H9 (cell line): Measurements from ENCODE around the gene ZNF446. TPM values are rescaled to one million over a fixed set of nuclear protein-coding genes. Genes with fewer than 3 reads are reported as not detected.

Experiments used
- DNase-seq: peaks from one replicate; pipeline ENCODE4 v3.0.0-alpha.2; 2017
- H2AFZ ChIP-seq: one replicate; pipeline ENCODE4 v1.6.1; 2013; ENCODE audit warnings: mild to moderate bottlenecking, low read length, control low read depth, moderate library complexity
- H2AK5ac ChIP-seq: 2 replicates; pipeline ENCODE4 v1.6.1; 2013; ENCODE audit warnings: low read length, control low read depth, mixed read lengths; ENCODE audit not compliant: insufficient read length
- H2BK120ac ChIP-seq: one replicate; pipeline ENCODE4 v1.6.1; 2013; ENCODE audit warnings: low read depth, mild to moderate bottlenecking, low read length, control low read depth, inconsistent platforms; ENCODE audit not compliant: poor library complexity, severe bottlenecking
- H2BK12ac ChIP-seq: 2 replicates; pipeline ENCODE4 v1.6.1; 2013; ENCODE audit warnings: low read length, control low read depth, mixed read lengths, low read depth; ENCODE audit not compliant: insufficient read length
- H2BK15ac ChIP-seq: 2 replicates; pipeline ENCODE4 v1.6.1; 2013; ENCODE audit warnings: low read depth, low read length, control low read depth
- H2BK20ac ChIP-seq: one replicate; pipeline ENCODE4 v1.6.1; 2013; ENCODE audit warnings: low read depth, mild to moderate bottlenecking, low read length, control low read depth, inconsistent platforms; ENCODE audit not compliant: poor library complexity, severe bottlenecking
- H2BK5ac ChIP-seq: 2 replicates; pipeline ENCODE4 v1.6.1; 2013; ENCODE audit warnings: low read length, control low read depth, mixed read lengths; ENCODE audit not compliant: insufficient read length
- H3K14ac ChIP-seq: 2 replicates; pipeline ENCODE4 v1.6.1; 2013; ENCODE audit warnings: low read length, control low read depth; ENCODE audit not compliant: insufficient read depth
- H3K18ac ChIP-seq: 2 replicates; pipeline ENCODE4 v1.6.1; 2013; ENCODE audit warnings: low read depth, mild to moderate bottlenecking, mixed read lengths, low read length, control low read depth; ENCODE audit not compliant: insufficient read length
- H3K23ac ChIP-seq: 2 replicates; pipeline ENCODE4 v1.6.1; 2013; ENCODE audit warnings: low read length, control low read depth, mixed read lengths, low read depth; ENCODE audit not compliant: insufficient read length
- H3K23me2 ChIP-seq: 2 replicates; pipeline ENCODE4 v1.6.1; 2013; ENCODE audit warnings: low read depth, mild to moderate bottlenecking, mixed read lengths, low read length, control low read depth; ENCODE audit not compliant: insufficient read length, poor library complexity, severe bottlenecking
- H3K27ac ChIP-seq: 2 replicates; pipeline ENCODE4 v1.5.1; 2013; ENCODE audit warnings: low read length, control low read depth, mixed read lengths, low read depth; ENCODE audit not compliant: insufficient read length
- H3K27me3 ChIP-seq: 2 replicates; pipeline ENCODE4 v1.6.1; 2013; ENCODE audit warnings: low read length, control low read depth, inconsistent platforms; ENCODE audit not compliant: insufficient read depth
- H3K4ac ChIP-seq: 2 replicates; pipeline ENCODE4 v1.6.1; 2013; ENCODE audit warnings: low read depth, mild to moderate bottlenecking, control low read depth, inconsistent platforms, low read length, moderate library complexity
- H3K4me1 ChIP-seq: 2 replicates; pipeline ENCODE4 v1.6.1; 2013; ENCODE audit warnings: low read length, control low read depth, inconsistent platforms; ENCODE audit not compliant: insufficient read depth
- H3K4me2 ChIP-seq: 2 replicates; pipeline ENCODE4 v1.6.1; 2013; ENCODE audit warnings: low read length, control low read depth, mixed read lengths; ENCODE audit not compliant: insufficient read length, insufficient read depth
- H3K56ac ChIP-seq: 2 replicates; pipeline ENCODE4 v1.6.1; 2013; ENCODE audit warnings: low read depth, mild to moderate bottlenecking, mixed read lengths, low read length, control low read depth; ENCODE audit not compliant: insufficient read length
- H3K79me1 ChIP-seq: 2 replicates; pipeline ENCODE4 v1.6.1; 2013; ENCODE audit warnings: low read depth, mild to moderate bottlenecking, moderate library complexity, low read length, control low read depth, inconsistent platforms; ENCODE audit not compliant: insufficient read depth, poor library complexity, severe bottlenecking
- H3K79me2 ChIP-seq: 2 replicates; pipeline ENCODE4 v1.6.1; 2013; ENCODE audit warnings: low read length, control low read depth, inconsistent platforms; ENCODE audit not compliant: insufficient read depth
- H3K9ac ChIP-seq: 2 replicates; pipeline ENCODE4 v1.6.1; 2013; ENCODE audit warnings: low read length, control low read depth, mixed read lengths; ENCODE audit not compliant: insufficient read length; ENCODE audit errors: extremely low read depth
- H3K9me3 ChIP-seq: one replicate; pipeline ENCODE4 v1.6.1; 2013; ENCODE audit warnings: low read depth, low read length, inconsistent platforms; ENCODE audit not compliant: control insufficient read depth
- H3T11ph ChIP-seq: one replicate; pipeline ENCODE4 v1.6.1; 2013; ENCODE audit warnings: mild to moderate bottlenecking, low read length, control low read depth, inconsistent platforms
- H4K20me1 ChIP-seq: one replicate; pipeline ENCODE4 v1.6.1; 2013; ENCODE audit not compliant: control insufficient read depth, insufficient read length, insufficient read depth
- H4K5ac ChIP-seq: 2 replicates; pipeline ENCODE4 v1.6.1; 2013; ENCODE audit warnings: low read depth, mild to moderate bottlenecking, mixed read lengths, low read length, control low read depth; ENCODE audit not compliant: insufficient read length
- H4K8ac ChIP-seq: replicated peaks from 2 replicates; pipeline ENCODE4 v1.6.1; 2013; ENCODE audit warnings: low read length, control low read depth, mixed read lengths, low read depth; ENCODE audit not compliant: insufficient read length
- H4K91ac ChIP-seq: 2 replicates; pipeline ENCODE4 v1.6.1; 2013; ENCODE audit warnings: low read depth, mild to moderate bottlenecking, moderate library complexity, mixed read lengths, low read length, control low read depth; ENCODE audit not compliant: insufficient read length
- H3K27ac Mint-ChIP-seq, 3 experiments: 2 replicates in 2 of 3; 3 replicates in 1 of 3; pipeline ENCODE4 v1.8.0; 2020 to 2021; ENCODE audit warnings: mixed read lengths in 3 of 3, mild to moderate bottlenecking in 1 of 3, moderate library complexity in 1 of 3
- H3K27me3 Mint-ChIP-seq: 2 replicates; pipeline ENCODE4 v1.8.0; 2021; ENCODE audit warnings: low read depth, mild to moderate bottlenecking, moderate library complexity, mixed read lengths
- H3K36me3 Mint-ChIP-seq, 3 experiments: 2 replicates in 2 of 3; 3 replicates in 1 of 3; pipeline ENCODE4 v1.8.0; 2020 to 2021; ENCODE audit warnings: low read depth in 3 of 3, mixed read lengths in 3 of 3; ENCODE audit not compliant: insufficient read depth in 1 of 3
- H3K4me1 Mint-ChIP-seq, 2 experiments: 2 replicates each; pipeline ENCODE4 v1.8.0; 2020; ENCODE audit warnings: mixed read lengths in 2 of 2
- H3K4me3 Mint-ChIP-seq, 2 experiments: 2 replicates in 1 of 2; 3 replicates in 1 of 2; pipeline ENCODE4 v1.8.0; 2020 to 2021; ENCODE audit warnings: mild to moderate bottlenecking in 2 of 2, mixed read lengths in 2 of 2, moderate library complexity in 1 of 2
- H3K9me3 Mint-ChIP-seq, 2 experiments: 2 replicates in 1 of 2; 3 replicates in 1 of 2; pipeline ENCODE4 v1.8.0; 2020; ENCODE audit warnings: mild to moderate bottlenecking in 2 of 2, mixed read lengths in 2 of 2, moderate library complexity in 1 of 2
- CTCF ChIP-seq: fragments of 200-600 bp; sonication (generic); conservative IDR thresholded peaks from 3 replicates; pipeline ENCODE4 v1.8.0; 2021; ENCODE audit warnings: antibody characterized with exemption, mild to moderate bottlenecking
- WGBS: extraction: QIAGEN DNeasy Blood & Tissue Kit; methylation state at CpG from one replicate; pipeline ENCODE4 v1.1.7; 2013; ENCODE audit warnings: missing lambda C conversion rate, low lambda C conversion rate, mixed read lengths; ENCODE audit not compliant: insufficient read length; ENCODE audit errors: extremely low coverage; 5-methylcytosine and 5-hydroxymethylcytosine counted together
- total RNA-seq: library from RNA; stranded (reverse); gene quantifications from 2 replicates; pipeline ENCODE4 v1.2.1, GENCODE V29; 2021

The ZNF446 gene
- total RNA-seq, 1 experiment from 2014 or later, result 7.6 TPM

- H2AK5ac ChIP-seq, result no peak overlapping the region
- TF ChIP-seq CTCF, result no peak
- H3K9ac ChIP-seq, result no peak overlapping the region
- H3K4me2 ChIP-seq, result no peak overlapping the region
- no peak overlapping the region for H4K5ac ChIP-seq
- no peaks in the 10 kb centered on the region for H3K79me2 ChIP-seq
- no peaks in the 10 kb centered on the region for H3K79me1 ChIP-seq
- Mint-ChIP-seq H3K4me3 (no peak overlapping the region), H3K36me3 (no peaks in the 10 kb centered on the region; a peak in 1 of 7 replicates), H3K9me3 (no peaks in the 10 kb centered on the region), H3K27ac (no peak overlapping the region), H3K4me1 (no peaks in the 10 kb centered on the region), H3K27me3 (peaks cover 2% of the 10 kb centered on the region; the same call in 1 of the 2 replicates)
- no peak overlapping the region for H3K27ac ChIP-seq
- H2BK120ac ChIP-seq, result no peak overlapping the region
- no peaks in the 10 kb centered on the region for H4K20me1 ChIP-seq
- no CpG with 5 or more reads among the region's 14 CpGs for WGBS
- H3T11ph ChIP-seq, result no peak overlapping the region
- H3K56ac ChIP-seq, result no peak overlapping the region
- no peak overlapping the region for H4K8ac ChIP-seq
- no peaks in the 10 kb centered on the region for H3K27me3 ChIP-seq
- no peaks in the 10 kb centered on the region for H3K9me3 ChIP-seq
- no peak overlapping the region for H2BK15ac ChIP-seq
- H2BK20ac ChIP-seq, result no peak overlapping the region
- no peak overlapping the region for H3K18ac ChIP-seq
- H3K14ac ChIP-seq, result no peak overlapping the region
- no peak overlapping the region for H2AFZ ChIP-seq
- no peak overlapping the region for H3K23ac ChIP-seq
- H2BK12ac ChIP-seq, result no peak overlapping the region
- H3K4me1 ChIP-seq, result no peaks in the 10 kb centered on the region
- peaks cover 3% of the 10 kb centered on the region for H3K23me2 ChIP-seq
- H4K91ac ChIP-seq, result no peak overlapping the region
- no peak overlapping the region for H3K4ac ChIP-seq
- no peak overlapping the region for H2BK5ac ChIP-seq
- DNase-seq, result no peak
Observed at GRCh38 chr19:58492265-58492664, 16.1 kb downstream of the ZNF446 start.
